ENCODE data around the gene CREM. TPM values are rescaled to one million over a fixed set of nuclear protein-coding genes. Genes with fewer than 3 reads are reported as not detected.

Gene CREM
- total and polyA plus RNA-seq, 5 experiments from 2014 or later: 16.4 to 29.6 (median 20.4) TPM

GRCh38 chr10:35140126-35140525, 13.5 kb downstream of the CREM start:
- Mint-ChIP-seq H3K36me3 (no peaks in the 10 kb centered on the region), H3K27me3 (no peaks in the 10 kb centered on the region), H3K9me3 (no peaks in the 10 kb centered on the region), H3K27ac (no peak overlapping the region), H3K4me1 (peaks cover 10 to 19% (median 14%) of the 10 kb centered on the region in 4 donors), H3K4me3 (no peak overlapping the region)
- ATAC-seq: no peak
- DNase-seq: no peak
- POLR2A ChIA-PET: no interaction called here

GRCh38 chr10:35140727-35141126, 14.1 kb downstream of the CREM start:
- POLR2A ChIA-PET: no interaction called here
- Mint-ChIP-seq H3K4me3 (no peak overlapping the region), H3K27ac (no peak overlapping the region), H3K9me3 (no peaks in the 10 kb centered on the region), H3K27me3 (no peaks in the 10 kb centered on the region), H3K4me1 (peaks cover 8 to 14% (median 11%) of the 10 kb centered on the region in 4 donors), H3K36me3 (peaks cover 0 to under 1% (median 0%) of the 10 kb centered on the region in 3 donors)
- DNase-seq (no peak), ATAC-seq (no peak)

GRCh38 chr10:35150308-35150707, 23.7 kb downstream of the CREM start:
- POLR2A ChIA-PET: interaction anchor here (0.6 to 1.7 kb wide), 3 partner anchors 18 to 73 kb away, joined by 3 to 6 read pairs (median 3); no protein-coding TSS in a partner anchor
- no peak for ATAC-seq
- no peaks in the 10 kb centered on the region for H3K27me3 Mint-ChIP-seq

GRCh38 chr10:35152992-35153391, 26.3 kb downstream of the CREM start:
- no peaks in the 10 kb centered on the region for H3K27me3 Mint-ChIP-seq
- no peak for DNase-seq
- peaks cover 0 to 13% (median 6%) of the 10 kb centered on the region in 3 donors for H3K36me3 Mint-ChIP-seq
- no peak for ATAC-seq
- POLR2A ChIA-PET: no interaction called here
- H3K4me3 Mint-ChIP-seq: no peak overlapping the region
- peaks cover 17 to 26% (median 22%) of the 10 kb centered on the region in 4 donors for H3K4me1 Mint-ChIP-seq
- no peaks in the 10 kb centered on the region for H3K9me3 Mint-ChIP-seq
- H3K27ac Mint-ChIP-seq: peak overlapping the region in 2 of 10 donors; percentile 57 to 70

More at GRCh38 chr10:35150308-35150707, 23.7 kb downstream of the CREM start:
- peak overlapping the region in 7 of 10 donors; percentile 12 to 61 (median 37) for H3K4me3 Mint-ChIP-seq
- peaks cover 0 to 13% (median 8%) of the 10 kb centered on the region in 3 donors for H3K36me3 Mint-ChIP-seq
- no peak for DNase-seq
- peaks cover 17 to 26% (median 22%) of the 10 kb centered on the region in 4 donors for H3K4me1 Mint-ChIP-seq
- H3K9me3 Mint-ChIP-seq: no peaks in the 10 kb centered on the region
- H3K27ac Mint-ChIP-seq: peak overlapping the region in 9 of 10 donors; percentile 18 to 97 (median 89)

DNA sequence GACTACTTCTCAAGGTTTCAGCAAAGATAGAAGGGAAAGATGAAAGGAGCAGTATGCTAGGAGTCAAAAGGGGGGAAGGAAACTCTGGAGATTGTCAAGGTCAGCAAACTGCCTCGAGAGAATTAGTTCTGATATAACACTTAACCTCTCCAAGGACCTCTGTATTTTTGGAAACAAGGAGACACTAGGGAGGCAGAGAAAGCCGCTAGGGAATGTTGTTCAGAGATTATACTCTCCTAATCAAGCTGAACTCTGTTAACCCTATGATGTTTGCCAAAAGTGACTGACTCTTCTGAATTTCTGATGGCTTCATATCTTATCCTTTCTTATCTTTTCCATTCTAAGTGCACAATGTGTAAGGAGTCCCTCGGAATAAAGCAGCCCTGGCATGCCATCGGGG, 27.1 kb downstream of the CREM start:
- no peaks in the 10 kb centered on the region for H3K27me3 Mint-ChIP-seq
- no peak for ATAC-seq
- H3K27ac Mint-ChIP-seq: peak overlapping the region in 4 of 10 donors; percentile 6 to 70 (median 25)
- peaks cover 17 to 26% (median 21%) of the 10 kb centered on the region in 4 donors for H3K4me1 Mint-ChIP-seq
- POLR2A ChIA-PET: no interaction called here
- H3K4me3 Mint-ChIP-seq: no peak overlapping the region
- DNase-seq: no peak
- H3K9me3 Mint-ChIP-seq: no peaks in the 10 kb centered on the region
- H3K36me3 Mint-ChIP-seq: peaks cover 0 to 15% (median 6%) of the 10 kb centered on the region in 3 donors

DNA sequence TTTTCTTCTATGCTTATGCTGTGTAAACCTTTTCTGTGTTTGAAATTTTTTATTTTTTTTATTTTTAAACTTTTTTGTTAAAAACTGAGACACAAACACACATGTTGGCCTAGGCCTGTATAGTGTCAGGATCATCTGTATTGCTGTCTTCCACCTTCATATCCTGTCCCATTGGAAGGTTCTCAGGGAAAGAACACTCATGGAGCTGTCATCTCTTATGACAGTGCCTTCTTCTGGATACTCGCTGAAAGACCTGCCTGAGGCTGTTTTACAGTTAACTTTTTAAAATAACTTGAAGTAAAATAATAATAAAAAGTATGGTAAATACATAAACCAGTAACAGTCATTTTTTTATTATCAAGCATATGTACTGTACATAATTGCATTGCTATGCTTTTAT, 34.1 kb downstream of the CREM start:
- POLR2A ChIA-PET: no interaction called here
- peaks cover 0 to 3% (median 0%) of the 10 kb centered on the region in 4 donors for H3K4me1 Mint-ChIP-seq
- ATAC-seq (no peak), DNase-seq (no peak)
- H3K9me3 Mint-ChIP-seq: no peaks in the 10 kb centered on the region
- no peak overlapping the region for H3K27ac Mint-ChIP-seq
- H3K27me3 Mint-ChIP-seq: no peaks in the 10 kb centered on the region
- no peak overlapping the region for H3K4me3 Mint-ChIP-seq
- H3K36me3 Mint-ChIP-seq: peaks cover 0 to 6% (median 5%) of the 10 kb centered on the region in 3 donors

GRCh38 chr10:35161906-35162305, 35.3 kb downstream of the CREM start:
- POLR2A ChIA-PET: no interaction called here
- peak overlapping the region in 2 of 10 donors; percentile 2 to 22 for H3K27ac Mint-ChIP-seq
- H3K9me3 Mint-ChIP-seq: no peaks in the 10 kb centered on the region

GRCh38 chr10:35165136-35165535, 38.5 kb downstream of the CREM start:
- ATAC-seq: no peak
- H3K27me3 Mint-ChIP-seq: no peaks in the 10 kb centered on the region
- H3K27ac Mint-ChIP-seq: peak overlapping the region in 4 of 10 donors; percentile 34 to 81 (median 67)
- DNase-seq: no peak
- no peak overlapping the region for H3K4me3 Mint-ChIP-seq
- POLR2A ChIA-PET: interaction anchor here (0.7 kb wide), 1 partner anchor 227 kb away, joined by 3 read pairs; no protein-coding TSS in a partner anchor
- H3K4me1 Mint-ChIP-seq: peaks cover 0 to 3% (median 0%) of the 10 kb centered on the region in 4 donors
- peaks cover 0 to 5% (median 2%) of the 10 kb centered on the region in 3 donors for H3K36me3 Mint-ChIP-seq
- H3K9me3 Mint-ChIP-seq: peaks cover 0 to 5% (median 0%) of the 10 kb centered on the region in 9 donors

More at GRCh38 chr10:35161906-35162305, 35.3 kb downstream of the CREM start:
- Mint-ChIP-seq H3K27me3 (no peaks in the 10 kb centered on the region), H3K36me3 (peaks cover 0 to 6% (median 5%) of the 10 kb centered on the region in 3 donors), H3K4me1 (peaks cover 0 to 3% (median 0%) of the 10 kb centered on the region in 4 donors), H3K4me3 (no peak overlapping the region)
- DNase-seq (no peak), ATAC-seq (no peak)

- POLR2A ChIA-PET: no interaction called here
- no peak for ATAC-seq
- Mint-ChIP-seq H3K36me3 (peaks cover 0 to 5% (median 2%) of the 10 kb centered on the region in 3 donors), H3K4me1 (peaks cover 0 to 3% (median 0%) of the 10 kb centered on the region in 4 donors), H3K9me3 (peaks cover 0 to 5% (median 0%) of the 10 kb centered on the region in 9 donors), H3K4me3 (no peak overlapping the region), H3K27me3 (no peaks in the 10 kb centered on the region), H3K27ac (no peak overlapping the region)
- DNase-seq: no peak
These were observed 39.2 kb downstream of the CREM start for GRCh38 chr10:35165811-35166210.

GRCh38 chr10:35166607-35167006, 40.0 kb downstream of the CREM start:
- DNase-seq (no peak), ATAC-seq (no peak)
- POLR2A ChIA-PET: no interaction called here
- peaks cover 0 to 4% (median 1%) of the 10 kb centered on the region in 3 donors for H3K36me3 Mint-ChIP-seq
- H3K27me3 Mint-ChIP-seq: no peaks in the 10 kb centered on the region
- no peak overlapping the region for H3K4me3 Mint-ChIP-seq
- H3K9me3 Mint-ChIP-seq: peaks cover 0 to 5% (median 0%) of the 10 kb centered on the region in 9 donors
- no peak overlapping the region for H3K27ac Mint-ChIP-seq
- H3K4me1 Mint-ChIP-seq: peaks cover 0 to 3% (median 0%) of the 10 kb centered on the region in 4 donors

DNA sequence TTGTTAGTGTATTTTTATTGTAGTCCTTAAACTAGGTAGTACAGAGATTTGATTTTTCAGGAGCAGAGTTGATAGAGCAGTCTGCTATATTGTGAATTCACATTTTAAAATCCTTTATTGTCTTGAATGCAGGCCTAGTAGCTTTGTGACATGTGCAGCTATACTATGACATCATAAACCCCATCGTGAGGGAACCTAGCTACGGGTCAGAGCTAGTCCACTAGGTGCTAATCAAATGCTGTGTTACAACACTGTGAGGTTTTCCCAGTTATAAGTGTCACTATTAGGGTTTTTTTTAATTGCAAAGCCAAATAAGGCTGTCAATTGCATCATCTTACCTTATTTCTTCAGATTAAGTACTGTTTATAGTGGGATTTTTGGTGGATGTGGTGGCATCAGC, 40.7 kb downstream of the CREM start:
- H3K27ac Mint-ChIP-seq: peak overlapping the region in 2 of 10 donors; percentile 18 to 55
- H3K36me3 Mint-ChIP-seq: peaks cover 0 to 2% (median 0%) of the 10 kb centered on the region in 3 donors
- H3K4me3 Mint-ChIP-seq: no peak overlapping the region
- no peaks in the 10 kb centered on the region for H3K27me3 Mint-ChIP-seq
- H3K9me3 Mint-ChIP-seq: peaks cover 0 to 5% (median 0%) of the 10 kb centered on the region in 9 donors
- ATAC-seq (no peak), DNase-seq (no peak)
- POLR2A ChIA-PET: interaction anchor here (0.6 kb wide), 1 partner anchor 18 kb away, joined by 4 read pairs; no protein-coding TSS in a partner anchor
- H3K4me1 Mint-ChIP-seq: peaks cover 0 to 3% (median 0%) of the 10 kb centered on the region in 4 donors

- Mint-ChIP-seq H3K36me3 (peaks cover 0 to 2% (median 0%) of the 10 kb centered on the region in 3 donors), H3K27ac (peak overlapping the region in 1 of 10 donors; percentile 37), H3K4me1 (no peaks in the 10 kb centered on the region), H3K27me3 (no peaks in the 10 kb centered on the region), H3K9me3 (peaks cover 0 to 5% (median 0%) of the 10 kb centered on the region in 9 donors), H3K4me3 (no peak overlapping the region)
- no peak for ATAC-seq
- POLR2A ChIA-PET: no interaction called here
- no peak for DNase-seq
These were observed 45.5 kb downstream of the CREM start for GRCh38 chr10:35172146-35172545.

- no peaks in the 10 kb centered on the region for H3K4me1 Mint-ChIP-seq
- POLR2A ChIA-PET: no interaction called here
- H3K27ac Mint-ChIP-seq: no peak overlapping the region
These were observed 45.9 kb downstream of the CREM start for GRCh38 chr10:35172574-35172973.

More at GRCh38 chr10:35172574-35172973, 45.9 kb downstream of the CREM start:
- Mint-ChIP-seq H3K9me3 (peaks cover 0 to 5% (median 0%) of the 10 kb centered on the region in 9 donors), H3K36me3 (peaks cover 0 to 2% (median 0%) of the 10 kb centered on the region in 3 donors), H3K4me3 (no peak overlapping the region), H3K27me3 (no peaks in the 10 kb centered on the region)
- no peak for DNase-seq
- no peak for ATAC-seq

Data from naive thymus-derived CD8-positive, alpha-beta T cell (primary cell).